ENCODE results near the gene HIPK2.

HIPK2 gene

DNA sequence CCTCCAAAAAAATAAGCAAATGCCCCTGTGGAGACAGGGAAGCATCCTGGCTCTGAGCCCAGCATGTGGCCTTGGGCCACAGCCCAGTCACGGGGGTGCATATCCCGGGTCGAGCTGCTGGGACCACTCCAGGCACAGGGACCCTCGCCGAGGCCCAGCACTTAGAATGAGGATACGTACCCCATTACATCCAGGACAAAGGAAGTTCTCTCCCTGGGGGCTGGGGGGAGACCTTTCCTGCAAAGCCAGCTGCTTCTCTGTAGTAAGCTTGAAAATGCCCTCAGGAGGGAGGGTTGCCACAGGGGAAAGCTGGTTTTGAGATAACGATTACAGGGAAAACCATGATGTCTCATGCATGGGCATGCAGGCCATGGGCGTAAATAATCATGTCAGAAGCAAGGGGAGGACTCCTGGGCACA, 75.5 kb downstream of the HIPK2 start:
- POLR2A ChIA-PET: interaction anchor here (1.1 to 1.3 kb wide), 2 partner anchors 19 to 23 kb away, joined by 3 read pairs; no protein-coding TSS in a partner anchor

GRCh38 chr7:139701908-139702307, 75.9 kb downstream of the HIPK2 start:
- no peak for DNase-seq (ENCODE audit: extremely low spot score)
- TF ChIP-seq, protein P1, sequence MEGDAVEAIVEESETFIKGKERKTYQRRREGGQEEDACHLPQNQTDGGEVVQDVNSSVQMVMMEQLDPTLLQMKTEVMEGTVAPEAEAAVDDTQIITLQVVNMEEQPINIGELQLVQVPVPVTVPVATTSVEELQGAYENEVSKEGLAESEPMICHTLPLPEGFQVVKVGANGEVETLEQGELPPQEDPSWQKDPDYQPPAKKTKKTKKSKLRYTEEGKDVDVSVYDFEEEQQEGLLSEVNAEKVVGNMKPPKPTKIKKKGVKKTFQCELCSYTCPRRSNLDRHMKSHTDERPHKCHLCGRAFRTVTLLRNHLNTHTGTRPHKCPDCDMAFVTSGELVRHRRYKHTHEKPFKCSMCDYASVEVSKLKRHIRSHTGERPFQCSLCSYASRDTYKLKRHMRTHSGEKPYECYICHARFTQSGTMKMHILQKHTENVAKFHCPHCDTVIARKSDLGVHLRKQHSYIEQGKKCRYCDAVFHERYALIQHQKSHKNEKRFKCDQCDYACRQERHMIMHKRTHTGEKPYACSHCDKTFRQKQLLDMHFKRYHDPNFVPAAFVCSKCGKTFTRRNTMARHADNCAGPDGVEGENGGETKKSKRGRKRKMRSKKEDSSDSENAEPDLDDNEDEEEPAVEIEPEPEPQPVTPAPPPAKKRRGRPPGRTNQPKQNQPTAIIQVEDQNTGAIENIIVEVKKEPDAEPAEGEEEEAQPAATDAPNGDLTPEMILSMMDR (IDR thresholded peaks at IDR 0.05; ENCODE audit: control extremely low read depth, extremely low read depth, low read depth, missing control alignments): no peak
- ChIA-PET POLR2A (interaction anchor here (1.1 kb wide), 1 partner anchor 24 kb away, joined by 3 read pairs; no protein-coding TSS in a partner anchor), CTCF (interaction anchor here (0.9 to 1.5 kb wide), 4 partner anchors 17 to 63 kb away, joined by 3 to 7 read pairs (median 4); no protein-coding TSS in a partner anchor)

More for the DNA sequence above, 75.5 kb downstream of the HIPK2 start:
- TF ChIP-seq, protein P1 (IDR thresholded peaks at IDR 0.05; ENCODE audit: control extremely low read depth, extremely low read depth, low read depth, missing control alignments): no peak
- CTCF ChIA-PET: interaction anchor here (1.0 to 1.5 kb wide), 5 partner anchors 19 to 63 kb away, joined by 3 to 7 read pairs (median 4); no protein-coding TSS in a partner anchor
- DNase-seq (ENCODE audit: extremely low spot score): no peak

DNA sequence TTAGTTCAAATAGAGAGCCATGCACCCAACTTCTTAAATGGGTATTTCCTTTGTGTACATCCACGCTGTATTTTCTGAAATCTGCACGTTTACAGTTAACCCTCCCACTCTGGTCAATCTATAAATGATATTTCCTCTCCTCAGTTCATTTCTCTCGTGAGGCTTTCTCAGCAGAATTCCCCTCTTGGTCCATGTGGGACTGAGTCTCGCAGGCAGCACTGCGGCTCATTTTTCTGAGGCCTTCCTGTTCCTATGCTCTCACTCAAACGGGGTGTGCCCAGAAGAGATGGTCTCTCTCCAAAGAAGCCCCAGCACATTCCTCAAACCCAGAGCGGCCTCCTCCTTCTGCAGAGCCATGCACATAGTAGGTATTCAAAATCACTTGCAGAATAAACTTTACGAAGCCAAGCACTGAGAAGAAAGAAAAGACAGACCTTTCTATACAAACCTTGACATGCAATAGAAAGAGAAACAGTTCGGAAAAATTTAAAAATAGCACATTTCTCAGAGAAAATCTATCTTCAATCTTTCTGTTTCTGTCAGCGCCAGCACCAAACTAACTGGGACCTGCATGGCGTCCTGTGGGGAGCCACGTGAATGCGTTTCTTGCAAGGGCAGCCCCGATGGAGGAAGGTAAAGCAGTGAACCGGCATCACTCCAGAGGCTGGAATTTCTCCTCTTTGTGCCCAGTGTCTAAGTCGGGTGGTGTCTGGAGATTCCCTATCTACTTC, 77.1 kb downstream of the HIPK2 start:
- TF ChIP-seq, protein P1 (IDR thresholded peaks at IDR 0.05; ENCODE audit: control extremely low read depth, extremely low read depth, low read depth, missing control alignments): no peak
- ChIA-PET POLR2A (no interaction called here), CTCF (interaction anchor here (2.5 kb wide), 1 partner anchor 19 kb away, joined by 6 read pairs; no protein-coding TSS in a partner anchor)
- no peak for DNase-seq (ENCODE audit: extremely low spot score)

- TF ChIP-seq, protein P1 (IDR thresholded peaks at IDR 0.05; ENCODE audit: control extremely low read depth, extremely low read depth, low read depth, missing control alignments): no peak
- CTCF ChIA-PET: interaction anchor here (2.5 kb wide), 1 partner anchor 19 kb away, joined by 6 read pairs; no protein-coding TSS in a partner anchor
- no peak for DNase-seq (ENCODE audit: extremely low spot score)
- POLR2A ChIA-PET: no interaction called here
These were observed 77.9 kb downstream of the HIPK2 start for GRCh38 chr7:139699640-139700504.

- ChIA-PET CTCF (interaction anchor here (0.8 to 2.5 kb wide), 4 partner anchors 16 to 52 kb away, joined by 3 to 8 read pairs (median 6); no protein-coding TSS in a partner anchor), POLR2A (no interaction called here)
- no peak for DNase-seq (ENCODE audit: extremely low spot score)
- TF ChIP-seq, protein P1 (IDR thresholded peaks at IDR 0.05; ENCODE audit: control extremely low read depth, extremely low read depth, low read depth, missing control alignments): no peak
These were observed 79.0 kb downstream of the HIPK2 start for GRCh38 chr7:139698844-139699243.

DNA sequence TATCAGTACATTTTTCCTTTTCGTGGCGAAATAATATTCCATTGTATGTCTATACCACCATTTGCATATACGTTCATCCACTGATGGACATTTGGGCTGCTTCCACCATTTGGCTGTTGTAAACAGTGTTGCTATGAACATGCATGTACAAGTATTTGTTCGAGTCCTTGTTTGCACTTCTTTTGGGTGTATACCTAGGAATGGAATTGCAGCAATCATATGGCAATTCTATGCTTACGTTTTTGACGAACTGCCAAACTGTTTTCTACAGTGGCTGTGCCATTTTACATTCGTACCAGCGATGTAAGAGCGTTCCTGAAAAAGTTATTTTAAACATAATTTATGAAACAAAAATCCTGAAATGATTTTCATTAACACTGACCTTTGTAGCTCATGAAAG, 79.5 kb downstream of the HIPK2 start:
- TF ChIP-seq, protein P1 (IDR thresholded peaks at IDR 0.05; ENCODE audit: control extremely low read depth, extremely low read depth, low read depth, missing control alignments): no peak
- ChIA-PET CTCF (interaction anchor here (0.8 to 2.5 kb wide), 4 partner anchors 15 to 51 kb away, joined by 3 to 8 read pairs (median 6); no protein-coding TSS in a partner anchor), POLR2A (no interaction called here)
- no peak for DNase-seq (ENCODE audit: extremely low spot score)

Measured in GM10248 (cell line).